CD4-positive, alpha-beta T cell treated with Interleukin-6 at 100 ng/mL for 8 hours (primary cell): Measurements from ENCODE around the gene SLC35F1.
"Not testable (repeated sequence)": the region's sequence is repeated elsewhere in the genome, so short reads cannot be mapped to it uniquely, and the experiment has no call there.

Experiments used
- DNase-seq: peaks from one replicate; pipeline ENCODE4 v3.0.0-alpha.2; 2020; ENCODE audit warnings: mixed read lengths, low spot score

SLC35F1 gene

GRCh38 chr6:117906958-117907600, at the start of gene SLC35F1:
TSS of gene SLC35F1 (plus strand) at chr6:117907264.
- DNase-seq, result no peak

- DNase-seq, result not testable (repeated sequence)
Observed at GRCh38 chr6:117858601-117859000, 48.5 kb upstream of the SLC35F1 start.

DNA sequence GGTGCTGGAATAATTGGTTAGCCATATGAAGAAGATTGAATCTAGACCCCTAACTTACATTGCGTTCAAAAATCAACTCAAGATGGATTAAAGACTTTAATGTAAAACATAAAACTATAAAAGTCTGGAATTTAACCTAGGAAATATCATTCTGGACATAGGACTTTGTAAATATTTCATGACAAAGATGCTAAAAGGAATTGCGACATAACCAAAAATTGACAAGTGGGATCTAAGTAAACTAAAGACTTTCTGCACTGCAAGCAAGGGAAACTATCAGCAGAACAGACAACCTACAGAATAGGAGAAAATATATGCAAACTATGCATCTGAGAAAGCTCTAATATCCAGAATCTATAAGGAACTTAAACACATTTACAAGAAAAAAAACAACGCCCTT, 45.5 kb upstream of the SLC35F1 start:
- DNase-seq, result no peak

DNA sequence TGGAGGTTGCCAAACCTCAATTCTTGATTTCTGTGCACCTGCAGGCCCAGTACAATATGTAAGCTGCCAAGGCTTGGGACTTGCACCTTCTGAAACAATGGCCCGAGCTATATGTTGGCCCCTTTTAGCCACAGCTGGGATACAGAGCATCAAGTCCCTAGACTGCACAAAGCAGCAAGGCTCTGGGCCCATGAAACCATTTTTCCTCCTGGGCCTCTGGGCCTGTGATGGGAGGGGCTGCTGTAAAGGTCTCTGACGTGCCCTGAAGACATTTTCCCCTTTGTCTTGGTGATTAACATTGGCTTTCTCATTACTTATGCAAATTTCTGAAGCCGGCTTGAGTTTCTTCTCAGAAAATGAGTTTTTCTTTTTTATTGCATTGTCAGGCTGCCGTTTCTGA, 40.5 kb upstream of the SLC35F1 start:
- DNase-seq, result no peak

DNA sequence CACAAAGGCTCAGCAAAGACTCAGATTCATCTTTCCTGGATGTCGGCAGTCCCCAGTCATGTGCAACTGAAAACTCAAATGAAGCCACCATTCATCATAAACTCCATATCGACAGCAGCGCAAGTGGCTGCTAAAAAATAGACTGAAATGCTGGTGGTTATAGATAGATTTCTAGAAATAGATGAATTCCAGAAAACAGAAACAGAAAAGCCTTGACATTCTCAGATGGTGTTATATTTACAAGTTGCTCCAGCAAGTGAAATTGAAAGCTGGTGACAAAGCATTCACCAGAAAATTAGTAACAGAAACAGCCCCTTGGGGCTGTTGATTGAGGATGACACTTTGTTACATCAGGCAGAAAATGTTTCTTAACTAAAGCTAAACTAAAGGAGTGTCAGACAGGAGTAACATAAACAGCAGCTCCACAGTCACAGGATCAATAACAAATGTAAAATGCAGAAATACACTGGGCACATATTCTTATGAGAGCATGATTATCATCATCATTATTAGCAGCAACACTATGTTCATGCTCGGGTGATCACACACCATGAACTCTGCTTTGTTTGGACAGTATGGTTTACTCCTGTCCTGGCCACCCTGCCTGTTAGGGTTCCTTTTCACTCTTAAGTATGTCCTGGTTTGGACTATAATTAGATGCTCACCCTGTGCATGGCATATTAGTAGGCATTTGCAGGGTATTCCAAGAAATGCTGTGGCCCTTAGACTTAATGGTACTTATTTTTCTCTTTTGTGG, 36.4 kb upstream of the SLC35F1 start:
- DNase-seq, result no peak

DNA sequence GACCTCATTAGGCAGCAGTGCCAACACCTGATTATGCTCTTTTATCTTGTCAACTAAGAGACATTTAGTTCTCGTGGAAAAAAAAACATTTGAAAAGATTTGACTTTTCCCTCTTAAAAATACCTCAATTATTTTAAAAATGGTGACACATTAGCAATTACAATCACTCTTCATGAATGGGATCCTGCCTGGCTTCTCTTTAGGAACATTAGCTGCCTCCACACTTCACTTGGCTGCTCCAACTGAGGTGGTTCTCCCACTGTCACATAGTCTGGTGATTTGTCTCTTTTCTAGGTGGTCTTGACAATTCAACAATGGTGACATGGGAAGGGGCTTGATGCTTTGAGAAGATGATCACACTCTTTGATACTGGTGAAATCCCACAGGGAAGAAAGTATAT, 26.2 kb upstream of the SLC35F1 start:
- no peak for DNase-seq

DNA sequence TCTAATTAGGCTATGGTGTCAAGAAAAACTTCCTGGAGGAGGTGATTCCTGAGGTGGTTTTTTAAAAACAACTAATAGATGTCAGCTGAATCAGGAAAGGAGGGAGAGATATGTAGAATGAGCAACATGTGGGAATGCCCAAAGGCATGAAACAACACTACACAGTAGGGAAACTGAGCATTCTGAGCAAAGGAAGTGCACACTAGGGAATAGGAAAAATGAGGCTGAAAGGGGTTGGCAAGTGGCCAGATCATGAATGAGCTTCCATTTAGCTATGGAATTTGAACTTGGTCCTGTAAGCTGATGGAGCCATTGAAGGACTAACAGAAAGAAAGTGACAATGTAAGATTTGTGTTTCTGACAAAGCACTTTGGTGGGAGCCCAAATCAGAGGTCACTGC, 16.9 kb upstream of the SLC35F1 start:
- DNase-seq, result no peak

DNA sequence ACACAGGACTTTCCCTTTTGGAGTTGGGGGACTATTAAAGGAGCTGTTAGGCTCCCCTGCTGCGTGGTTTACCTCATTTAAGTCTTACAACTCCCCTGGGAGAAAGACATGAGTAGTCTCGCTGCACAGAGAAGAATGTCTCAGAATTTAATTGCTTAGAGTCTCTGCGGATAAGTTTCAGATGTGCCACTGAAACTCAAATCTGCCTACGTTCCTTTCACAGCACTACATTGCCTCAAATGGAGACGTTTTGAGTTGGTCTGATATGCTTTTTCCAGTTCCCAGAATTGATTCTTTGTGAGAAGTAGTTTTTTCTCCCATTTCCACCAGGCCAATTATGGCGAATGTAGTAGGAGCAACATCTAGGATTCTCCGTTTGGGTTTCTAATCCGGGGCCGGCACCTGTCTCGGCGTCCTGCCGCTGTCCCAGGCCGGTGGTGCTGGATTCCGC, 532 bp upstream of the SLC35F1 start:
- no peak for DNase-seq

DNA sequence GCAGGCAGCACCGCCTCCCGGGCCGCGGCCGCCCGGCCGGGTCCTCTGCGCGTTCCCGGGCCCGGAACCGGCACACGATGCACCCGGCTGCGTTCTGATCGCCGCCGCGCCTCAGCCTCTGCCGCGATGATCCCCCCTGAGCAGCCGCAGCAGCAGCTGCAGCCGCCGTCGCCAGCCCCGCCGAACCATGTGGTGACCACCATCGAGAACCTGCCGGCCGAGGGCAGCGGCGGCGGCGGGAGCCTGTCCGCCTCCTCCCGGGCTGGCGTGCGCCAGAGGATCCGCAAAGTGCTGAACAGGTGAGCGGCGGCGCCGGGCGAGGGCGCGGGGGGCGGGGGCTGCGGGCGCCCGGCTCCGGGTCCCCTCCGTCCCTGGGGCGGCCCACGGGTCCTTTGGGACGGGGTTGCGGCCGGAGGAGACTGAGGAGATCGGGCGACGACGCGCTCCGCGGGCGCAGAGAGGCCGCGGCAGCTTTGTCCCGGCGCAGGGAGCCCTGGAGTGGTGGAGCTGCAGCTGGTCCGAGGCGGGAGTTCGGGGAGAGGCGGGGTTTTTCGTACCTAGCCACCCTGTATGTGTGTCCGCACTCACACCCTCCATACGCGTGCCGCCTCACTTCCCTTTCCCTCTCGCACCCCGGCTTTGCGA, 659 bp downstream of the SLC35F1 start:
- DNase-seq, result no peak

GRCh38 chr6:117908246-117909068, 1.4 kb downstream of the SLC35F1 start:
- no peak for DNase-seq

- DNase-seq, result no peak
Observed at GRCh38 chr6:117909638-117910037, 2.6 kb downstream of the SLC35F1 start.

- no peak for DNase-seq
Observed at GRCh38 chr6:117910549-117910948, 3.5 kb downstream of the SLC35F1 start.

- DNase-seq, result no peak
Observed at GRCh38 chr6:117911150-117911549, 4.1 kb downstream of the SLC35F1 start.

GRCh38 chr6:117911660-117912059, 4.6 kb downstream of the SLC35F1 start:
- DNase-seq, result no peak

- no peak for DNase-seq
Observed at GRCh38 chr6:117915846-117916245, 8.8 kb downstream of the SLC35F1 start.

GRCh38 chr6:117916483-117916882, 9.4 kb downstream of the SLC35F1 start:
- DNase-seq, result no peak

DNA sequence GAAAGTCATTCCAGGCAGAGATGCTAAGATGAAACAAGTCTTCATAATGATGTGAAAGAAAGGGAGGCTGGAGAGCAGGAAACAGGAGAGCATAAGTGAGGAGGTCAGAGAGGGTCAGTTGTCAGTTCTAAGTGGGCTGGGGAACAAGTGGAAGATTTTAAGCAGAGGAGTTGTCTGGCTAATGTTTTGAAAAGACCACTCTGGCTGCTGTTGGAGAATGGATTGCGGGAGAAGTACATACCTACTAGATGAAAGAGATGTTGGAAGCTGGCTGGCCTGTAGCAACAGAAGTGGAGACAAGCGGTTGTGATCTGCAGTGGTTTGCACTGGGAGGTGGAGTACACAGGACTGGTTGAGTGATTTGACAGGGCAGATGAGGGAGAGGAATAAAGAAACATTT, 10.1 kb downstream of the SLC35F1 start:
- no peak for DNase-seq

DNA sequence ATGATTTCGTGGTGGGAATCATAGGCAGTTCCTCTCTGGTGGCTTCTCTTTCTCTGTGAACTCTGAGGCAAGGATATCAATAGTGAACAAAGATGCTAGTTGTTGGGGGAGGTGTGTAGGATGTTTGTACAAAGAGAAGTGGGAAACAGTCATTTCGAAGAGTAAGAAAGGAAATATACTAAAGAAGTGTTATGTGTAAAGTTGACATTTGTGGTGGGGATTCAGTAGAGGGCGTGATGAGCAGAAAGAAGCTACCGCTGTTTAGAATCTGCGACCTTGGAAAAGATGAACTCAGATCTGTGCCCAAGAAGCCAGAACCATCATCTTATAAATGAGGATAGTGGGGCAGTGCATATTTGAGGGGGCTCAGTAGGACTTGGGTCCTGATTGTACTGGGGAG, 11.4 kb downstream of the SLC35F1 start:
- no peak for DNase-seq

DNA sequence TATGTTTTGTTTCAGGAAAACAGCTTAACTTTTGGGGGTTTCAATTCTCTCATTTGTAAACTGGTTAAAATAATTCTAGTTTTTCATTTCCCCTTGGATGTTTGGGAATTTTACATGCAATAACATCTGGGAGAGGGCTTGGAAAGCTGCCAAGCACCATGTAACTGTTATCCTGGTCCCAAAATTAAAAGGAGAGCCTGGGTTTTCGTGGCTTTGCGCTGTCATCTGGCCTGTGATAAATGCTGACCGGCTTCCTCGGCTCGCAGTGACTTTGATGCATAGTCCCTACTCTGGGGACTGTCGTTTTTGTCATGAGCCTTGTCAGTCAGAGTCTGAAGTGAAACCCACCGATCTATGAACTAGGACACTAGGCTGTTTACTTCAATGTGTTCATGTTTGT, 12.2 kb downstream of the SLC35F1 start:
- no peak for DNase-seq

GRCh38 chr6:117919775-117920729, 13.0 kb downstream of the SLC35F1 start:
- DNase-seq, result no peak

GRCh38 chr6:117924690-117925089, 17.6 kb downstream of the SLC35F1 start:
- no peak for DNase-seq
